KOPT-K1 (cell line): ENCODE results near the gene BSND.
"Not testable (repeated sequence)": the region's sequence is repeated elsewhere in the genome, so short reads cannot be mapped to it uniquely, and the experiment has no call there.

ENCODE experiments used
- H3K27ac ChIP-seq: fragments of 200-600 bp; sonication (generic); 2 replicates; pipeline ENCODE4 v1.5.1; 2016; ENCODE audit warnings: antibody characterized with exemption, mild to moderate bottlenecking, low read depth, low read length; ENCODE audit not compliant: poor library complexity, severe bottlenecking
- H3K36me3 ChIP-seq: fragments of 200-600 bp; sonication (generic); 2 replicates; pipeline ENCODE4 v1.5.1; 2017; ENCODE audit warnings: antibody characterized with exemption, mild to moderate bottlenecking, low read length, moderate library complexity; ENCODE audit not compliant: insufficient read depth
- H3K9me3 ChIP-seq: fragments of 200-600 bp; sonication (generic); 2 replicates; pipeline ENCODE4 v1.5.1; 2017; ENCODE audit warnings: antibody characterized with exemption, low read length, mild to moderate bottlenecking; ENCODE audit not compliant: insufficient read depth, poor library complexity, severe bottlenecking

Gene BSND

DNA sequence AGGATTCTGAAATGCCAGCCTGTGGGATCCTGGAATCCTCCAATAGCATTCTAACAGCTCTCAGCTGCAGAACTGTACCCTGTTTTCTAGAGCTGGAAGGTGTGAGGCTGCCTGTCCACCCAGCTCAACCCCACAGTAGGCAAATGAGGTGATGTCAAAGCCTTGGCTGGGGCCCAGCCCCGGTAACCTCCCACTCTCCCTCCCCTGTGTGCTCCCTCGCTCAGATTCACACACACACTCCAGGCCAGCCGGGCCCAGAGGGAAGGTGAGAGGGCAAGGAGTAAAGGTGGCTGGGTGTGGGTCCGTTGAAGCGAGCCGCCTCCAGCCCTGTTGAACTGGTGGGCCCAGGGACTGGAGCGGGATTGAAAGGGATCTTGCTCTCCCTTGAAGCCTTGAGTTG, at the start of gene BSND:
BSND (plus strand) TSS at position 257 of the 400 bp plus-strand sequence. CDS start 254 bp downstream, outside the sequence.
- Histone ChIP-seq H3K9me3 (no peaks in the 10 kb centered on the region), H3K36me3 (no peaks in the 10 kb centered on the region), H3K27ac (no peak within 1 kb of the TSS)

DNA sequence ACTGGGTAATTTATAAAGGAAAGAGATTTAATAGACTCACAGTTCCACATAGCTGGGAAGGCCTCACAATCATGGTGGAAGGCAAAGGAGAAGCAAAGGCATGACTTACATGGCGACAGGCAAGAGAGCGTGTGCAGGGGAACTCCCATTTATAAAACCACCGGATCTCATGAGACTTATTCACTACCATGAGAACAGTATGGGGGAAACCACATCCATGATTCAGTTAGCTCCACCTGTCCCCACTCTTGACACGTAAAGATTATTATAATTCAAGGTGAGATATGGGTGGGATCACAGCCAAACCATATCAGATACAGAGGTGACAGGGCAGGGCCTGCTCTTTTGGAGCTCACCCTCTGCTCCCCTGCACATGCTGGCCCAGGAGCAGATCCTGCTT, 49.7 kb upstream of the BSND start:
- Histone ChIP-seq H3K36me3 (no peaks in the 10 kb centered on the region), H3K27ac (no peak overlapping the region), H3K9me3 (no peaks in the 10 kb centered on the region)

DNA sequence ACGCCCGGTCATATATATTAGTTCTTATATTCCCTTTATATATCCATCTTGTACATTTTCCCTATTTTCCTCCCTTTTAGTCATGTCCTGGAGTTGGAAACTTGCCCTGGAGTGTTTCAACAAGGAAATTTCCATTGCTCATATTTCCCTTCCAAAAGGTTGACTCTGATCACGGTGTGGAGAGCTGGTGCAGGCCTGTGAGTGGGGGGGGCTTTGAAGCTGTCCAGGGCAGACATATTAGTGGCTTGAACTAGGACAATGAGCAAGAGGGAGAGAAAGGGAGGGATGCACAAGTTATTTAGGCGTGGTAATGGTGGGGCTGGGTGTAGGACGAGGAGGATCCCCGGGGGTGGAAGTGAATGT, 48.7 kb upstream of the BSND start:
- H3K36me3 ChIP-seq: no peaks in the 10 kb centered on the region
- no peak overlapping the region for H3K27ac ChIP-seq
- H3K9me3 ChIP-seq: peaks cover 7% of the 10 kb centered on the region

DNA sequence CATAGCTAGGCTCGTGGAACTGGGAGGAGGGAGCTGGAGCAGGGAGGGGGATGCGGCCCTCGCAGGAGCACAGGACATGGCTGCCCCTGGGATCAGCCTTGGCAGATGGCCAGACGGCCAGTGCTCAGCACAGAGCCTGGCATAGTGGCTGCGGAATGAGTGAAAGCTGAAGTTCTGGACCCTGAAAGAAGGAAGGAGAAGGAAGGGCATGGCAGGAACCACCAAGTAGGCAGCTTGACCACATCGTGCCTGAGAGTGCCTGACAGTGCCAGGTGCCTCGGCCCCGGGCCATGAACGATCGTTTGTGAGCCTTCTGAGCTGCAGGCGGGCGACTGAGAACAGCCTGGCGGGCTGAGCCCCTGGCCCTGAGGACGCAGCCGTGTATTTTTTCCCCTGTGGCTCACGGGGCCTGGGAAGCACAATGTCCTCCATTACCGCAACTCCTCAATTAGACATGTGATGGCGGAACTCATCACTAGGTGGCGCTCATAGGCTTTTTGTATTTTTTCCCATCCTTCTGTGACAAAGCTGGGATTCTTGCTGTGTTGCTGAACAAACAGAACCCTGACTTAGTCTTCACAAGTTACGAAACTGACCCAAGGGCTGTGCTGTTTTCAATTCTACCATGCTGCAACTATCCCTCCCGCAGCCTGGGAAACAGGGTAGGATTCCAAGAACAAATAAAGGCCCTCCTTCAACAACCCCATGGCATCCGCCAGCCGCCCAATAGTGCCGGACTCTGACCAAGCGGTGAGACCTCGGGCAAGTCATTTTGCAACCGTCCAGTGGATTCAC, 48.2 kb upstream of the BSND start:
- Histone ChIP-seq H3K36me3 (no peaks in the 10 kb centered on the region), H3K27ac (no peak overlapping the region)

DNA sequence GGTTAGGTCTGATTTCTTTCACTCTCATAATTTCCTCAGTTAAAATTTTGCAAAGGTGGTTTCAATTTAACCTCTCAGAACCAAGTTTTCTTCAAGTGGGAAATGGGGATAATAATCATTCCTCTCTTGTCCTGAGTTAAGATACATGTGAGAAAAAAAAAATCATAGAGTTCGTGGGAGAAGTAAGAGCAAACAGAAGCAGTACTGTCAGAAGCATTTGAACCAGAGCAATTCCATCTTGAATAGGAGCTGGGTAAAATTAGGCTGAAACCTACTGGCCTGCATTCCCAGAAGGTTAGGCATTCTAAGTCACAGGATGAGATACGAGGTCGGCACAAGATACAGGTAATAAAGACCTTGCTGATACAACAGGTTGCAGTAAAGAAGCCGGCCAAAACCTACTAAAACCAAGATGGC, 46.9 kb upstream of the BSND start:
- Histone ChIP-seq H3K27ac (no peak overlapping the region), H3K9me3 (peaks cover 7% of the 10 kb centered on the region), H3K36me3 (no peaks in the 10 kb centered on the region)

More for the DNA sequence above, 48.2 kb upstream of the BSND start:
- peaks cover 7% of the 10 kb centered on the region for H3K9me3 ChIP-seq

DNA sequence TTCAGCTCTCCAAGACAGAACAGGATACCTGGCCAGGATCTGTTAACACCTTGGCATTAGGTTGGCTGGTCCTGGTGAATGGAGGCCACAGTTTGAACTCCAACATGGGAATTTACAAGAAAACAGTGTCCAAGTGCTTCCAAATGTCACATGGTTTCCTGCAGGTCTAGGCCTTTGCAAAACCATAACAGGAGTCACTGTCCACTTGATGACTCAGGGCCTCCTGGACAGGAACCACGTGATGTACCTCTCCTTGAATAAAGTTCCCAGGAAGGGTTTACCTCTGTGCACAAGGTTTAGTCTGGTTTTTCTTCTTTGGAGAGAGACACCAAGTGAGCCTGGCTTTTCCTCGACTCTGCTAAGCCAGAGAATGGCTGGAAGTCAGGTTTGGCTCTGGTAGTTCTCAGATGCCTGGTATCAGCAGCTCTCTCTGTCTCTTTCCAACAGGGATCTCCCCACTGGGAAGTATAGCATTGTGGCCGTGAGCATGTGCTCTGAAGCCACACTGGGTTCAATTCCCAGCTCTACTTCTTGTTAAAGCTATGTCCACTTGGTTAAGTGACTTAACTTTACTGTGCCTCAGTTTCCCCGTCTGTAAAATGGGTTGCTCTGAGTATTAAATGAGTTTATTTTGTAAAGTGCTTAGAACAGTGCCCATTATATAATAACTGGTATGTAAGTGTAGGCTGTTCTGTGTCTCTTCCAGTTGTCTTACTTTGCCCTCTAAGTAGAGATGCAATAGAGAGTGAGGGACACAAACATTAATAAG, 45.6 kb upstream of the BSND start:
- H3K27ac ChIP-seq: no peak overlapping the region
- H3K9me3 ChIP-seq: peaks cover 16% of the 10 kb centered on the region
- no peaks in the 10 kb centered on the region for H3K36me3 ChIP-seq

DNA sequence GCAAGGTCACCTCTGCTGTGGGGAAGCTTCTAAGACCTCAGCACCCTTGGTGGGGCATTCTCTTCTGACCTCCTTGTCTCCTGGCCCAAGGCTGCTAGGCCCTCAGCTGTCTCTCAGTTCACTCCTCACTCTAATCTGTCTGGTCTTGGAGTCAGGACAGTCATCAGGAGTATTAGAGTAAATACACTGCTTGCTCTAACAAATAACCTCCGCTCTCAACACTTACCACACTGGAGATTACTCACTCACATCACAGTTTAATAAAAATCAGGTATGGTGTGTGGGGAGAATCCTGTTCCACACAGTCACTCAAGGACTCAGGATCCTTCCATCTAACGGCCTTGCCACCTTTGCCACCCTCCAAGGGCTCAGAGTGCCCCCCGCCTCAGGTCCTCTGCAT, 44.9 kb upstream of the BSND start:
- no peaks in the 10 kb centered on the region for H3K36me3 ChIP-seq
- no peak overlapping the region for H3K27ac ChIP-seq
- H3K9me3 ChIP-seq: peaks cover 18% of the 10 kb centered on the region

DNA sequence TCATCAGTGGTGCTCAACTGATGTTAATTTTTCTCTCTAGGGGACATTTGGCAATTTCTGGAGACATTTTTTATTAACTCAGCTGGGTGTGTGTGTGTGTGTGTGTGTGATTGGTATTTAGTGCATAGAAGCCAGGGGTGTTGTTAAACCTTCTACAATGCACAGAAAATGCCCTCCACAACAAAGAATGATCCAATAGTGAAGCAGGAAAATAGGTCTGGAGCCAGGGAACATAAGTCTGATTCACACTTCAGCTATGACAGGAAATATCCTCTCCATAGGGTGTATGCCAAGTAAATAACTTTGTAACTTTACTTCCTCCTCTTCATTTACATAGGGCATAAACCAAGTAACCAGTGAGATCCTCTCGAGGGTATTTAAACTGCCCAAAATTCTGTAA, 43.4 kb upstream of the BSND start:
- Histone ChIP-seq H3K27ac (no peak overlapping the region), H3K9me3 (peaks cover 30% of the 10 kb centered on the region), H3K36me3 (no peaks in the 10 kb centered on the region)

DNA sequence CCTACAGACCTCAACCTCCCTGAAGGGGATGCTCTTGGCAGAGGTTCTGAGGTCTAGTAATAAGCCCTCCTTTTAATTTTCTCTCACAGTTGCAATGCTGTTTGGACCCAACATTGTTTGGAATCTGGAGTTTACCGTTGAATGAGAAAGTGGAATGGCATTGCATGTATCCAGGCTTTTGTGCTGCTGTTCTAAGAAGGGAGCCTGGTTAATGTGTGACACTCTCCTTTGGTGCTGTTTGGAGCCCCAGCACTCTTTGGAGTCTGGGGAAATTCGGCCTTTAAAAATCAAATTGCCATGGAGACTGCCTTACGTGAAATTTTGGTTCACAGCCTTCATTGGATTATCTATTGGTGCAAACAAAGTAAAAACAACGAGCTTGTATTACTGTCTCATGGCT, 42.0 kb upstream of the BSND start:
- H3K9me3 ChIP-seq: peaks cover 32% of the 10 kb centered on the region
- no peak overlapping the region for H3K27ac ChIP-seq
- H3K36me3 ChIP-seq: no peaks in the 10 kb centered on the region

DNA sequence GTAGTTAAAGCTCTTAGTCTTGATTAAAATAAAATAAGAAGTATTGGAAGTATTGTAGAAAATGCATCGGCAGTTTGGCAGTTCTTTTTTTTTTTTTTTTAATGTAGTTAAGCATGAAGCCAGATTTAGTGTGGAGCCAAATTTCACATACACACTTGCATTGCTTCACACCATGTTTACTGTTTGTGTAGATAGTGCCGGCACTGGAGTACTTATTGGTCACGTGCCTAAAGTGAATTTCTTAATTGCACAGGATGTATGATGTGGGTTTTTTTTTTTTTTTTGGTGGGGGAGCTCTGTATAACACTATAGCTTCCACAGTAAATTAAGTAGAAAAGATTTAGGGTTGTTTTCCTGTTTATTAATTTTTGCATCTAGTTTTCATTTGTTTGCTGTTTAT, 39.5 kb upstream of the BSND start:
- no peak overlapping the region for H3K27ac ChIP-seq
- no peaks in the 10 kb centered on the region for H3K36me3 ChIP-seq
- peaks cover 31% of the 10 kb centered on the region for H3K9me3 ChIP-seq

DNA sequence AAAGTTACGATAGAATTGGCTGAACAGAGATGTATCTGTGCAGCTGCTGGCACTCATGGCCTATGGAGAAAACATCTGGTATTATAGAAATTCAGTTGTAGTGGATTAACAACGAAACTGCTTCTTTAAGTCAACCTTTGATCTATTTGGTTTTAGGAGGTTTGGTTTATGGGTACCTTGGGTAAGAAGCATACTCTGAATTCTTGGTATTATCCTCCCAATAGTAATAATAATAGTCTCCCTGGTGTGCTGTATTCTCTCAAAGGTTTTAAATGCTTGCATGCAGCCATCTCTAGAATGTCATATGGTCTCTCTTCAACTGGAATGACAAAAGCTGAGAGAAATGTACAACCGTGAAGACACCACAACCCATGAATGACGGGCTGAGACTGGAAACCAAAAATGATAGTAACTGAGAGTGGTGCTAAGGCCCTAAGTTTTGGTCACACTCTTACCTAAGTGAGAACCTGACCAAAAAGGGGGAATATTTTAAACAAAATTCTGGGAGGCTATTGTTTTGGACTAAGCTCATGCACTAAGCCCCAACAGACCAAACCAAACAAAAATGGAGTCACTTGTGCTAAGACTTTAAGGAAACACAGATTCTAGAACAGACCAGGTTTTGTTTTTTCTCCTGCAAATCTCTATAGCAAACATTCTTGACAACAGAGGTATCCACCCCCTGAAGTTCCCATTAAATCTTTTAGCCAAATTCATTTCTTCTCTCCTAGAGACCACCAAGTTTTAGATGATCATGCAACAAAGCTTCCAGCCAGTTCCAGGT, 35.9 kb upstream of the BSND start:
- H3K9me3 ChIP-seq: peaks cover 19% of the 10 kb centered on the region
- H3K27ac ChIP-seq: no peak overlapping the region
- H3K36me3 ChIP-seq: no peaks in the 10 kb centered on the region

DNA sequence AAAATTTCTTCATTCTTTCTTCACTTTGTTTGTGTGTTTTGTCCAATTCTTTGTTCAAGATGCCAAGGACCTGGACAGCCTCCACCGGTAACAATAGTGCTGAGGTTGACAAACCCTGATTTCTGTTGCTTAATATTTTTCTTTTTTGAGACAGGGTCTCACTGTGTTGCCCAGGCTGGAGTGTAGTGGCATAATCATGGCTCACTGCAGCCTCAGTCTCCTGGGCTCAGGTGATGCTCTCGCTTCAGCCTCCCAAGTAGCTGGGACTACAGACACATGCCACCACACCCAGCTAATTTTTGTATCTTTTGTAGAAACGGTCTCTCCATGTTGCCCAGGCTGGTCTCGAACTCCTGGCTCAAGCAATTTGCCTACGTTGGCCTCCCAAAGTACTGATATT, 34.9 kb upstream of the BSND start:
- peaks cover 14% of the 10 kb centered on the region for H3K9me3 ChIP-seq

DNA sequence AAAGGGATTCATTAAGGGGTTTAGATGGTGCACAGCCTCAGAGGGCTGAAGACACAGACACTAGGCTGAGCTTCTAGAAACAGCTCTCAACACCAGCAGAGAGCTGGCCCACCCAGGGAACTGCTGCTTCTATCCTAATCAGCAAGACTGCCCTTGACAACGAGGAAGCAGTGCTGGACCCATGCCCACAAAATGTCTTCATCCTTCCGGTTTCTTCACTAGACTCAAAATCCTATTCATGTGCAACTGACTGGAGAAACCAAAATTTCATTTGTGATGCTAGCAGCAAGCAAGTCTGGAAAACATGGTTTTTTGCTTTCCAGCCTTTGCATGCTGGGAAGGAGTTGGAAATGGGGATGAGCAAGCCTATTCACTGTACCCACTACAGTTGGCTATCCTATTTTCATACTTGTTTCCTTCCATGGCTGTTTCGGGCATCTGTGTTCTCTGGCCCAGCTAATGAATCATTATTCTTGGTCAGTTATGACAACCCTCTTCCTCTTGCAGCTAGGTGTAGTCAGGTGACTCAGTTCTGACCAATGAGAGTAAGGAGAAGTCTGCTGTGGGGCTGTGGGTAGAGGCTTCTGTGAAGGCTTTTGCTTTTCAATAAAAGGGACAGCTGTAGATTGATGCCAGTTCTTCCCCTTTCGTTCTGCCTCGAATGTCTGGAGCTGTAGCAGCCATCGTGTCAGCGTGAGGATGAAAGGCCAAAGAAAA, 33.0 kb upstream of the BSND start:
- H3K27ac ChIP-seq: no peak overlapping the region

More for the DNA sequence above, 34.9 kb upstream of the BSND start:
- not testable (repeated sequence) for H3K27ac ChIP-seq, H3K36me3 ChIP-seq

DNA sequence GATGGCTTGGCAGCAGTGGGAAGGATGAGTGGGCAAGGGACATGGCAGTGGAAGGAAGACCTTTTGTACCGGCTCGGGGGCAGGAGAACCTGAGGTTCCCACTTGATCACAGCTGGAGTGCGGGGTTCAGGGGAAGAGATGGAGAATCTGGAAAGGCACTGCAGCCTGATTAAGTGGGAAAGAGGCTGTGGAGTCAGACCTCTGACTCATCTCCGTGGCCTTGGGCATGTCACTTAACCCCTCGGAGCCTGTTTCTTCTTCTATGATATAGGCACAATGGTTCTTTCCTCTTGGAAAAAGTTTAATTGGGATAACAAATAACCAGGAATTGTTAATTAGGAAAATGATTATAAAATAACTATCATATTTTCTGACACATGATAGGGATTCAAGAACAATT, 31.4 kb upstream of the BSND start:
- H3K27ac ChIP-seq: no peak overlapping the region
- H3K36me3 ChIP-seq: no peaks in the 10 kb centered on the region
- no peaks in the 10 kb centered on the region for H3K9me3 ChIP-seq

More for the DNA sequence above, 33.0 kb upstream of the BSND start:
- Histone ChIP-seq H3K36me3 (no peaks in the 10 kb centered on the region), H3K9me3 (no peaks in the 10 kb centered on the region)

DNA sequence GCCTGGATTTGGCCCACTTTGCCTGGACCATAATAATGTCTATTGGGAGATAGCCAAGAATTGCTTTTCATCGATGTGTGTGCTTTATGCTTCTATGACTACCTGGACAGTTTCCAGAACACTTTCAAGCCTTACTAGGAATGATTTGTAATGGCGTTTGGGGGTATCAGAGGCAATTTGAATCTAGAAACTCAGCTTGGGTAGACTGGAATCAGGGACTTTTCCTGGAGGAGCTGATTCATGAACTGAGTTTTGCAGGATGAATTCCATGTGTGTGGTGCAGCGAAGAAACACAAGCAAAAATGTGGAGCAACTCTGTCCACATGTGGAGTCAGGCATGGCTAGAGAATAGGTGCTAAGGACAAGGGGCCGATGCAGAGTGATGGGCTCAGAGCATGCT, 30.2 kb upstream of the BSND start:
- no peak overlapping the region for H3K27ac ChIP-seq
- H3K9me3 ChIP-seq: no peaks in the 10 kb centered on the region
- no peaks in the 10 kb centered on the region for H3K36me3 ChIP-seq
